Heart left ventricle (tissue), 13 donors: ENCODE data around the gene TDO2.

Source experiments
- CTCF ChIP-seq, 12 donors: fragments of 200-600 bp; sonication (generic) in 4 of 12; IDR thresholded peaks; one replicate each; pipeline versions ENCODE4 v1.5.0 to v1.8.0; 2018 to 2022; ENCODE audit warnings: antibody characterized with exemption in 12 of 12, mild to moderate bottlenecking in 5 of 12
- POLR2A ChIP-seq, 2 donors: fragments of 450-650 bp; IDR thresholded peaks; one replicate each; pipeline ENCODE4 v1.6.1; 2017; ENCODE audit warnings: antibody characterized with exemption in 2 of 2, mild to moderate bottlenecking in 2 of 2, moderate library complexity in 2 of 2
- donor health status: ischemic (EF 13 %, LVEDD 7.1; RV severe dilation, severe dysfunction).
- donor health status: DM: no; HTN: yes; CAD: no.
- donor health status: DM: no; HTN: no; CAD: no.
- donor health status: ischemic (EF 25% LVEDD 6.9; RV normal size, moderate dysfunction).
- donor health status: ischemic (EF 25% LVEDD 5.7; RV mildly dilated, moderate dysfunction).
- donor health status: ischemic (EF 35%, LVEDD 5.7; RV mildly dilated, moderate dysfunction).
- donor health status: nonischemic (EF 11% LVEDD 7.7; RV severe dilation, severe dysfunction).
- donor health status: DM: yes; HTN: yes; CAD: no.
- donor health status: PGD.
- donor health status: ischemic (EF 29% LVEDD 5.4; RV normal size, mild dysfunction).
- donor health status: nonischemic (EF 23%, LVEDD 6.1; RV moderate dilation, normal function).

GRCh38 chr4:155887847-155888570 lies 15.5 kb upstream of the TDO2 start:
- TF ChIP-seq CTCF (IDR thresholded peaks at IDR 0.05) (no peak), POLR2A (IDR thresholded peaks at IDR 0.05) (no peak)
